Activated effector memory CD4-positive, alpha-beta T cell treated with Interleukin-2 at 50 U/mL for 16 hours (primary cell): ENCODE data around the gene SLC66A1.
A peak's percentile ranks its signal among the peaks of the same experiment; 100 is the strongest.

Experiments used
- DNase-seq: peaks from one replicate; pipeline ENCODE4 v3.0.0-alpha.2; 2020

The SLC66A1 gene

GRCh38 chr1:19343617-19344350 is 31.7 kb downstream of the SLC66A1 start:
- no peak for DNase-seq

- DNase-seq, result peak; percentile 26
Observed at GRCh38 chr1:19344372-19344810, 32.3 kb downstream of the SLC66A1 start.

GRCh38 chr1:19344831-19345230 is 32.7 kb downstream of the SLC66A1 start:
- DNase-seq, result no peak

GRCh38 chr1:19345391-19345790 is 33.3 kb downstream of the SLC66A1 start:
- DNase-seq, result no peak

GRCh38 chr1:19346026-19346425 is 33.9 kb downstream of the SLC66A1 start:
- no peak for DNase-seq

GRCh38 chr1:19347533-19348172 is 35.5 kb downstream of the SLC66A1 start:
- DNase-seq, result no peak

GRCh38 chr1:19348441-19349198 is 36.5 kb downstream of the SLC66A1 start:
- DNase-seq, result no peak

- no peak for DNase-seq
Observed at GRCh38 chr1:19349999-19350398, 37.9 kb downstream of the SLC66A1 start.

- DNase-seq, result no peak
Observed at GRCh38 chr1:19350566-19350965, 38.4 kb downstream of the SLC66A1 start.

GRCh38 chr1:19351873-19352272 is 39.7 kb downstream of the SLC66A1 start:
- no peak for DNase-seq

- DNase-seq, result no peak
Observed at GRCh38 chr1:19352839-19353238, 40.7 kb downstream of the SLC66A1 start.

GRCh38 chr1:19353596-19353995 is 41.5 kb downstream of the SLC66A1 start:
- DNase-seq, result no peak

- no peak for DNase-seq
Observed at GRCh38 chr1:19354531-19354981, 42.4 kb downstream of the SLC66A1 start.

GRCh38 chr1:19356266-19356665 is 44.1 kb downstream of the SLC66A1 start:
- DNase-seq, result no peak

GRCh38 chr1:19357299-19357986 is 45.3 kb downstream of the SLC66A1 start:
- no peak for DNase-seq

GRCh38 chr1:19358710-19359109 is 46.6 kb downstream of the SLC66A1 start:
- no peak for DNase-seq

GRCh38 chr1:19359357-19359756 is 47.2 kb downstream of the SLC66A1 start:
- no peak for DNase-seq

GRCh38 chr1:19360016-19360415 is 47.9 kb downstream of the SLC66A1 start:
- DNase-seq, result no peak

GRCh38 chr1:19360432-19360831 is 48.3 kb downstream of the SLC66A1 start:
- no peak for DNase-seq

GRCh38 chr1:19360843-19361610 is 48.9 kb downstream of the SLC66A1 start:
- no peak for DNase-seq

GRCh38 chr1:19361611-19362147 is 49.6 kb downstream of the SLC66A1 start:
- no peak for DNase-seq

GRCh38 chr1:19363536-19364152 is 51.5 kb downstream of the SLC66A1 start:
- no peak for DNase-seq
